ENCODE data around the gene OPN1SW. TPM values are rescaled to one million over a fixed set of nuclear protein-coding genes. Genes with fewer than 3 reads are reported as not detected.

The OPN1SW gene
- total RNA-seq, 1 experiment from 2014 or later = not detected

- CTCF ChIA-PET = no interaction called here
- intact Hi-C loops (cut with micrococcal nuclease; ENCODE audit: unreplicated experiment) = no loop called here
Measured at GRCh38 chr7:128804484-128804883, 28.9 kb upstream of the OPN1SW start.

GRCh38 chr7:128801667-128802418 is 26.2 kb upstream of the OPN1SW start:
- H3K4me1 Mint-ChIP-seq (ENCODE audit: low read depth, unreplicated experiment) = no peaks in the 10 kb centered on the region
- no TSS peak for BruUV-seq (replicated peaks)
- peaks cover 55% of the 10 kb centered on the region for H3K27me3 Mint-ChIP-seq (ENCODE audit: unreplicated experiment)
- no peaks in the 10 kb centered on the region for H3K9me3 Mint-ChIP-seq (ENCODE audit: low read depth, unreplicated experiment)
- intact Hi-C loops (cut with micrococcal nuclease; ENCODE audit: unreplicated experiment) = no loop called here
- CTCF ChIA-PET = no interaction called here
- H3K36me3 Mint-ChIP-seq (ENCODE audit: insufficient read depth, unreplicated experiment) = no peaks in the 10 kb centered on the region
- no peak overlapping the region for H3K27ac Mint-ChIP-seq (ENCODE audit: unreplicated experiment)
- H3K4me3 Mint-ChIP-seq (ENCODE audit: low read depth, unreplicated experiment) = no peak overlapping the region
- TF ChIP-seq CTCF (IDR thresholded peaks at IDR 0.05; ENCODE audit: unreplicated experiment) = no peak
- DNase-seq = no peak

More at GRCh38 chr7:128804484-128804883, 28.9 kb upstream of the OPN1SW start:
- TF ChIP-seq CTCF (IDR thresholded peaks at IDR 0.05; ENCODE audit: unreplicated experiment) = no peak
- H3K4me3 Mint-ChIP-seq (ENCODE audit: low read depth, unreplicated experiment) = no peak overlapping the region
- no peak overlapping the region for H3K27ac Mint-ChIP-seq (ENCODE audit: unreplicated experiment)
- no peak for DNase-seq
- no TSS peak for BruUV-seq (replicated peaks)
- H3K27me3 Mint-ChIP-seq (ENCODE audit: unreplicated experiment) = peaks cover 60% of the 10 kb centered on the region
- no peaks in the 10 kb centered on the region for H3K36me3 Mint-ChIP-seq (ENCODE audit: insufficient read depth, unreplicated experiment)
- H3K4me1 Mint-ChIP-seq (ENCODE audit: low read depth, unreplicated experiment) = no peaks in the 10 kb centered on the region
- H3K9me3 Mint-ChIP-seq (ENCODE audit: low read depth, unreplicated experiment) = no peaks in the 10 kb centered on the region

GRCh38 chr7:128801003-128801402 is 25.4 kb upstream of the OPN1SW start:
- CTCF ChIA-PET = no interaction called here

GRCh38 chr7:128800567-128800966 is 25.0 kb upstream of the OPN1SW start:
- Mint-ChIP-seq H3K36me3 (ENCODE audit: insufficient read depth, unreplicated experiment) (no peaks in the 10 kb centered on the region), H3K9me3 (ENCODE audit: low read depth, unreplicated experiment) (no peaks in the 10 kb centered on the region), H3K4me1 (ENCODE audit: low read depth, unreplicated experiment) (no peaks in the 10 kb centered on the region), H3K27me3 (ENCODE audit: unreplicated experiment) (peaks cover 55% of the 10 kb centered on the region), H3K27ac (ENCODE audit: unreplicated experiment) (no peak overlapping the region), H3K4me3 (ENCODE audit: low read depth, unreplicated experiment) (no peak overlapping the region)
- CTCF ChIA-PET = no interaction called here
- DNase-seq = no peak
- no TSS peak for BruUV-seq (replicated peaks)
- intact Hi-C loops (cut with micrococcal nuclease; ENCODE audit: unreplicated experiment) = no loop called here
- no peak for TF ChIP-seq CTCF (IDR thresholded peaks at IDR 0.05; ENCODE audit: unreplicated experiment)

More at GRCh38 chr7:128801003-128801402, 25.4 kb upstream of the OPN1SW start:
- BruUV-seq (replicated peaks) = no TSS peak
- Mint-ChIP-seq H3K27me3 (ENCODE audit: unreplicated experiment) (peaks cover 55% of the 10 kb centered on the region), H3K9me3 (ENCODE audit: low read depth, unreplicated experiment) (no peaks in the 10 kb centered on the region), H3K27ac (ENCODE audit: unreplicated experiment) (no peak overlapping the region), H3K4me1 (ENCODE audit: low read depth, unreplicated experiment) (no peaks in the 10 kb centered on the region), H3K4me3 (ENCODE audit: low read depth, unreplicated experiment) (no peak overlapping the region), H3K36me3 (ENCODE audit: insufficient read depth, unreplicated experiment) (no peaks in the 10 kb centered on the region)
- intact Hi-C loops (cut with micrococcal nuclease; ENCODE audit: unreplicated experiment) = no loop called here
- TF ChIP-seq CTCF (IDR thresholded peaks at IDR 0.05; ENCODE audit: unreplicated experiment) = no peak
- DNase-seq = no peak

Data from Calu3 (cell line).